ENCODE data around the gene ESRRB. TPM values are rescaled to one million over a fixed set of nuclear protein-coding genes. Genes with fewer than 3 reads are reported as not detected.

ESRRB gene
- total and polyA plus RNA-seq, 2 experiments from 2014 or later, result 0.13 TPM; not detected in 1

- no peak overlapping the region for H2AFZ ChIP-seq
- no peaks in the 10 kb centered on the region for H3K27me3 ChIP-seq
- H3K4me3 ChIP-seq, result no peak overlapping the region
- H4K20me1 ChIP-seq (ENCODE audit: insufficient read depth, poor library complexity, severe bottlenecking), result no peaks in the 10 kb centered on the region
- no peak for DNase-seq (ENCODE audit: low spot score)
- no peaks in the 10 kb centered on the region for H3K9me2 ChIP-seq (replicated peaks; ENCODE audit: insufficient read depth)
- H3K4me1 ChIP-seq (ENCODE audit: insufficient read depth), result peaks cover 7% of the 10 kb centered on the region
- WGBS (ENCODE audit: low lambda C conversion rate, missing lambda C conversion rate), result 96% methylated on average over 3 of the region's 3 CpGs
- no peak overlapping the region for H3K27ac ChIP-seq
- H3K9me3 ChIP-seq (ENCODE audit: low read depth), result no peaks in the 10 kb centered on the region
- no peak overlapping the region for H3K4me2 ChIP-seq
- no peaks in the 10 kb centered on the region for H3K36me3 ChIP-seq (replicated peaks; ENCODE audit: insufficient read depth, low read depth)
- no peaks in the 10 kb centered on the region for H3K79me2 ChIP-seq
- no peak for TF ChIP-seq EZH2phosphoT487 (IDR thresholded peaks at IDR 0.05; ENCODE audit: low read depth, severe bottlenecking, unreplicated experiment)
- no peak for TF ChIP-seq EZH2 (IDR thresholded peaks at IDR 0.05; ENCODE audit: borderline replicate concordance)
- TF ChIP-seq, protein P1, sequence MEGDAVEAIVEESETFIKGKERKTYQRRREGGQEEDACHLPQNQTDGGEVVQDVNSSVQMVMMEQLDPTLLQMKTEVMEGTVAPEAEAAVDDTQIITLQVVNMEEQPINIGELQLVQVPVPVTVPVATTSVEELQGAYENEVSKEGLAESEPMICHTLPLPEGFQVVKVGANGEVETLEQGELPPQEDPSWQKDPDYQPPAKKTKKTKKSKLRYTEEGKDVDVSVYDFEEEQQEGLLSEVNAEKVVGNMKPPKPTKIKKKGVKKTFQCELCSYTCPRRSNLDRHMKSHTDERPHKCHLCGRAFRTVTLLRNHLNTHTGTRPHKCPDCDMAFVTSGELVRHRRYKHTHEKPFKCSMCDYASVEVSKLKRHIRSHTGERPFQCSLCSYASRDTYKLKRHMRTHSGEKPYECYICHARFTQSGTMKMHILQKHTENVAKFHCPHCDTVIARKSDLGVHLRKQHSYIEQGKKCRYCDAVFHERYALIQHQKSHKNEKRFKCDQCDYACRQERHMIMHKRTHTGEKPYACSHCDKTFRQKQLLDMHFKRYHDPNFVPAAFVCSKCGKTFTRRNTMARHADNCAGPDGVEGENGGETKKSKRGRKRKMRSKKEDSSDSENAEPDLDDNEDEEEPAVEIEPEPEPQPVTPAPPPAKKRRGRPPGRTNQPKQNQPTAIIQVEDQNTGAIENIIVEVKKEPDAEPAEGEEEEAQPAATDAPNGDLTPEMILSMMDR (IDR thresholded peaks at IDR 0.05; ENCODE audit: poor library complexity), result no peak
Observed at GRCh38 chr14:76489667-76490066, 113.7 kb downstream of the ESRRB start.

DNA sequence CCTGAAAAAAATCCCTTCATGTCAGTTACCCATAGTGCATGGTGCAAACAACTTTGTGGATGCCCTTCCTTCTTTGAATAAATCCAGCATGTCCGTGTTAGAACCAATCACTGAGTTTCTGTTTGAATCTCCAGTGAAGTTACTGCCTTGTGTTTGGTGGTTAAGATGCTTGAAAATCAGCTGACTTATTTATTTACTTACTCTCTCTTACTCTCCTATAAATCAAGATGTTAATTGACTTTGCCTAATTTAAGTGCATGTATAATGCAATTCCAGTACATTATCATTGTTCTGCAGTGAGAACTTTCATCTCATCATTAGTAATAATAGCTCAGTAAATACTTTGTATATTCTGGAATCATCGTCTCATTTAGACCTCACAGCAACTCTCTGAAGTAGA lies 114.2 kb downstream of the ESRRB start:
- no peaks in the 10 kb centered on the region for H4K20me1 ChIP-seq (ENCODE audit: insufficient read depth, poor library complexity, severe bottlenecking)
- no peaks in the 10 kb centered on the region for H3K9me2 ChIP-seq (replicated peaks; ENCODE audit: insufficient read depth)
- H3K4me2 ChIP-seq, result no peak overlapping the region
- WGBS (ENCODE audit: low lambda C conversion rate, missing lambda C conversion rate), result 82% methylated on average over 2 of the region's 2 CpGs
- H3K27me3 ChIP-seq, result no peaks in the 10 kb centered on the region
- no peak overlapping the region for H2AFZ ChIP-seq
- no peaks in the 10 kb centered on the region for H3K36me3 ChIP-seq (replicated peaks; ENCODE audit: insufficient read depth, low read depth)
- H3K4me3 ChIP-seq, result no peak overlapping the region
- no peaks in the 10 kb centered on the region for H3K9me3 ChIP-seq (ENCODE audit: low read depth)
- no peak for DNase-seq (ENCODE audit: low spot score)
- H3K27ac ChIP-seq, result no peak overlapping the region
- peaks cover 7% of the 10 kb centered on the region for H3K4me1 ChIP-seq (ENCODE audit: insufficient read depth)
- H3K79me2 ChIP-seq, result no peaks in the 10 kb centered on the region
- TF ChIP-seq EZH2 (IDR thresholded peaks at IDR 0.05; ENCODE audit: borderline replicate concordance) (no peak), EZH2phosphoT487 (IDR thresholded peaks at IDR 0.05; ENCODE audit: low read depth, severe bottlenecking, unreplicated experiment) (no peak)
- TF ChIP-seq, protein P1 (IDR thresholded peaks at IDR 0.05; ENCODE audit: poor library complexity), result no peak

- H3K4me3 ChIP-seq, result no peak overlapping the region
- no peaks in the 10 kb centered on the region for H3K27me3 ChIP-seq
- H3K27ac ChIP-seq, result no peak overlapping the region
- H3K9me2 ChIP-seq (replicated peaks; ENCODE audit: insufficient read depth), result no peaks in the 10 kb centered on the region
- no peaks in the 10 kb centered on the region for H3K9me3 ChIP-seq (ENCODE audit: low read depth)
- WGBS (ENCODE audit: low lambda C conversion rate, missing lambda C conversion rate), result 54% methylated on average over 10 of the region's 10 CpGs
- H4K20me1 ChIP-seq (ENCODE audit: insufficient read depth, poor library complexity, severe bottlenecking), result no peaks in the 10 kb centered on the region
- no peaks in the 10 kb centered on the region for H3K79me2 ChIP-seq
- H3K4me1 ChIP-seq (ENCODE audit: insufficient read depth), result peaks cover 7% of the 10 kb centered on the region
- DNase-seq (ENCODE audit: low spot score), result no peak
- TF ChIP-seq, protein P1 (IDR thresholded peaks at IDR 0.05; ENCODE audit: poor library complexity), result no peak
- TF ChIP-seq EZH2phosphoT487 (IDR thresholded peaks at IDR 0.05; ENCODE audit: low read depth, severe bottlenecking, unreplicated experiment) (no peak), EZH2 (IDR thresholded peaks at IDR 0.05; ENCODE audit: borderline replicate concordance) (no peak)
- no peak overlapping the region for H2AFZ ChIP-seq
- no peak overlapping the region for H3K4me2 ChIP-seq
- no peaks in the 10 kb centered on the region for H3K36me3 ChIP-seq (replicated peaks; ENCODE audit: insufficient read depth, low read depth)
Observed at GRCh38 chr14:76490735-76491134, 114.8 kb downstream of the ESRRB start.
